ENCODE results near the gene AGPAT1.
A peak's percentile ranks its signal among the peaks of the same experiment; 100 is the strongest.
"Not testable (repeated sequence)": the region's sequence is repeated elsewhere in the genome, so short reads cannot be mapped to it uniquely, and the experiment has no call there.

Gene AGPAT1

GRCh38 chr6:32198345-32198696 is 22.4 kb upstream of the AGPAT1 start:
- DNase-seq, result no peak

GRCh38 chr6:32196682-32197616 is 21.1 kb upstream of the AGPAT1 start:
- DNase-seq, result no peak

GRCh38 chr6:32195902-32196681 is 20.2 kb upstream of the AGPAT1 start:
- DNase-seq, result peak; percentile 74

- DNase-seq, result peak; percentile 100
Measured at GRCh38 chr6:32195652-32195901, 19.7 kb upstream of the AGPAT1 start.

GRCh38 chr6:32194825-32195651 is 19.2 kb upstream of the AGPAT1 start:
- DNase-seq, result peak; percentile 52

GRCh38 chr6:32194388-32194787 is 18.5 kb upstream of the AGPAT1 start:
- DNase-seq, result no peak

GRCh38 chr6:32193096-32193495 is 17.2 kb upstream of the AGPAT1 start:
- DNase-seq, result not testable (repeated sequence)

- peak; percentile 66 for DNase-seq
Measured at GRCh38 chr6:32192608-32193039, 16.7 kb upstream of the AGPAT1 start, which contains the start of gene GPSM3. Gene GPSM3, minus strand, starts transcription at chr6:32192643. Its CDS starts 130 bp downstream, at chr6:32192513.

- DNase-seq, result peak; percentile 63
Measured at GRCh38 chr6:32191696-32192607, 16.1 kb upstream of the AGPAT1 start.

GRCh38 chr6:32190911-32191677 is 15.2 kb upstream of the AGPAT1 start:
- DNase-seq, result no peak

GRCh38 chr6:32190054-32190851 is 14.4 kb upstream of the AGPAT1 start, which contains the start of gene PBX2:
Gene PBX2, minus strand, starts transcription at chr6:32190202. Its CDS starts 287 bp downstream, at chr6:32189915.
- DNase-seq, result peak; percentile 93

- DNase-seq, result no peak
Measured at GRCh38 chr6:32189742-32190053, 13.8 kb upstream of the AGPAT1 start.

GRCh38 chr6:32189069-32189741 is 13.3 kb upstream of the AGPAT1 start:
- DNase-seq, result no peak

- DNase-seq, result no peak
Measured at GRCh38 chr6:32188381-32189068, 12.6 kb upstream of the AGPAT1 start.

GRCh38 chr6:32187725-32188380 is 12.0 kb upstream of the AGPAT1 start:
- DNase-seq, result not testable (repeated sequence)

- DNase-seq, result no peak
Measured at GRCh38 chr6:32187009-32187709, 11.3 kb upstream of the AGPAT1 start.

GRCh38 chr6:32186151-32186840 is 10.4 kb upstream of the AGPAT1 start:
- not testable (repeated sequence) for DNase-seq

Measured in CD4-positive, alpha-beta T cell treated with Interleukin-12 subunit alpha and Interleukin-12 subunit beta, for 1 hour (primary cell).